ENCODE results near the gene SUMO4.

DNA sequence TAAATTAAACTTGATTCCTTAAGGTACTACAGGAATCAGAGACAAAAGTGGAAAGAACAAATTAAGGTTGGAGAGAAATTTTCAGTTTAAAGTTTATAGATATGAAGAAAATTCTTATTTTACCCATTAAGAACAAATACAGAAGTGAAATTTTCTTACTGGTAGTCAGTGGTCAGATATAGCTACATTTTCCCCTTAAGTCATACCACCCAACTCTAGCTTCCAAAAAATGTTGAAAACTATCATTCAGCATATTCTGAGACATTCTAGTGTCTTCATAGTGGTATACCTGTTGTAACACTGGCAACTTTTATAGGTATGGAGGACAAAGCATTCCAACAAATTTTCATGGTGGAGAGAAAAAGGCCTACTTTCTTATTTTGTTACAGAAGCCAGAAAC lies 15.6 kb upstream of the SUMO4 start:
- TF ChIP-seq CTCF (IDR thresholded peaks at IDR 0.05) (no peak), EZH2phosphoT487 (IDR thresholded peaks at IDR 0.05) (no peak)

Data from neural progenitor cell (in vitro differentiated cells).